Hepatocyte (in vitro differentiated cells): ENCODE results near the gene UBIAD1.

ENCODE experiments used
- CTCF ChIP-seq: fragments of 200-600 bp; sonication (generic); IDR thresholded peaks from 2 replicates; pipeline ENCODE4 v1.5.1; 2016; ENCODE audit warnings: antibody characterized with exemption, mild to moderate bottlenecking; ENCODE audit not compliant: poor library complexity
- EZH2phosphoT487 ChIP-seq: fragments of 200-600 bp; sonication (generic); IDR thresholded peaks from one replicate; pipeline ENCODE4 v1.6.1; 2018; ENCODE audit warnings: antibody characterized with exemption, mild to moderate bottlenecking, low read depth, moderate library complexity; ENCODE audit not compliant: unreplicated experiment, severe bottlenecking

- TF ChIP-seq CTCF (no peak), EZH2phosphoT487 (no peak)
Observed at GRCh38 chr1:11289064-11289463, 16.1 kb downstream of the UBIAD1 start.
